ENCODE data around the gene LDLRAD4. TPM values are rescaled to one million over a fixed set of nuclear protein-coding genes. Genes with fewer than 3 reads are reported as not detected.
A peak's percentile ranks its signal among the peaks of the same experiment; 100 is the strongest.

Gene LDLRAD4
- total RNA-seq, 1 donor from 2014 or later, result 30.5 TPM

- Mint-ChIP-seq H3K36me3 (ENCODE audit: low read depth) (peaks cover 8% of the 10 kb centered on the region), H3K4me1 (ENCODE audit: low read depth) (peaks cover 19% of the 10 kb centered on the region), H3K4me3 (ENCODE audit: low read depth) (no peak overlapping the region), H3K27ac (no peak overlapping the region), H3K9me3 (no peaks in the 10 kb centered on the region), H3K27me3 (ENCODE audit: low read depth) (no peaks in the 10 kb centered on the region)
- DNase-seq (ENCODE audit: low spot score), result peak; percentile 16
- intact Hi-C loops (cut with micrococcal nuclease), result no loop called here
Measured at GRCh38 chr18:13455960-13456481, 237.5 kb downstream of the LDLRAD4 start.

- no peak overlapping the region for H3K4me3 Mint-ChIP-seq (ENCODE audit: low read depth)
- peaks cover 8% of the 10 kb centered on the region for H3K36me3 Mint-ChIP-seq (ENCODE audit: low read depth)
- no peaks in the 10 kb centered on the region for H3K27me3 Mint-ChIP-seq (ENCODE audit: low read depth)
- H3K9me3 Mint-ChIP-seq, result no peaks in the 10 kb centered on the region
- H3K4me1 Mint-ChIP-seq (ENCODE audit: low read depth), result peaks cover 22% of the 10 kb centered on the region
- DNase-seq (ENCODE audit: low spot score), result no peak
- intact Hi-C loops (cut with micrococcal nuclease), result no loop called here
- no peak overlapping the region for H3K27ac Mint-ChIP-seq
Measured at GRCh38 chr18:13456736-13457271, 238.2 kb downstream of the LDLRAD4 start.

GRCh38 chr18:13457327-13457726 is 238.8 kb downstream of the LDLRAD4 start:
- DNase-seq (ENCODE audit: low spot score), result no peak
- H3K27me3 Mint-ChIP-seq (ENCODE audit: low read depth), result no peaks in the 10 kb centered on the region
- H3K4me1 Mint-ChIP-seq (ENCODE audit: low read depth), result peaks cover 22% of the 10 kb centered on the region
- no peak overlapping the region for H3K27ac Mint-ChIP-seq
- H3K9me3 Mint-ChIP-seq, result no peaks in the 10 kb centered on the region
- no peak overlapping the region for H3K4me3 Mint-ChIP-seq (ENCODE audit: low read depth)
- H3K36me3 Mint-ChIP-seq (ENCODE audit: low read depth), result peaks cover 8% of the 10 kb centered on the region
- intact Hi-C loops (cut with micrococcal nuclease), result no loop called here

GRCh38 chr18:13460946-13461345 is 242.4 kb downstream of the LDLRAD4 start:
- Mint-ChIP-seq H3K27ac (no peak overlapping the region), H3K4me3 (ENCODE audit: low read depth) (no peak overlapping the region), H3K9me3 (no peaks in the 10 kb centered on the region), H3K36me3 (ENCODE audit: low read depth) (peaks cover 17% of the 10 kb centered on the region), H3K4me1 (ENCODE audit: low read depth) (peaks cover 36% of the 10 kb centered on the region), H3K27me3 (ENCODE audit: low read depth) (no peaks in the 10 kb centered on the region)
- DNase-seq (ENCODE audit: low spot score), result no peak
- intact Hi-C loops (cut with micrococcal nuclease), result no loop called here

- peaks cover 35% of the 10 kb centered on the region for H3K4me1 Mint-ChIP-seq (ENCODE audit: low read depth)
- H3K9me3 Mint-ChIP-seq, result peaks cover 2% of the 10 kb centered on the region
- no peak for DNase-seq (ENCODE audit: low spot score)
- no peak overlapping the region for H3K27ac Mint-ChIP-seq
- H3K4me3 Mint-ChIP-seq (ENCODE audit: low read depth), result no peak overlapping the region
- H3K27me3 Mint-ChIP-seq (ENCODE audit: low read depth), result no peaks in the 10 kb centered on the region
- peaks cover 22% of the 10 kb centered on the region for H3K36me3 Mint-ChIP-seq (ENCODE audit: low read depth)
- intact Hi-C loops (cut with micrococcal nuclease), result no loop called here
Measured at GRCh38 chr18:13461469-13461868, 242.9 kb downstream of the LDLRAD4 start.

- intact Hi-C loops (cut with micrococcal nuclease), result no loop called here
- no peak for DNase-seq (ENCODE audit: low spot score)
- Mint-ChIP-seq H3K9me3 (peaks cover 6% of the 10 kb centered on the region), H3K27me3 (ENCODE audit: low read depth) (no peaks in the 10 kb centered on the region), H3K27ac (no peak overlapping the region), H3K4me1 (ENCODE audit: low read depth) (peaks cover 33% of the 10 kb centered on the region), H3K4me3 (ENCODE audit: low read depth) (no peak overlapping the region), H3K36me3 (ENCODE audit: low read depth) (peaks cover 26% of the 10 kb centered on the region)
Measured at GRCh38 chr18:13461936-13462335, 243.4 kb downstream of the LDLRAD4 start.

GRCh38 chr18:13462686-13463085 is 244.1 kb downstream of the LDLRAD4 start:
- no peak for DNase-seq (ENCODE audit: low spot score)
- H3K27me3 Mint-ChIP-seq (ENCODE audit: low read depth), result no peaks in the 10 kb centered on the region
- peaks cover 33% of the 10 kb centered on the region for H3K4me1 Mint-ChIP-seq (ENCODE audit: low read depth)
- H3K4me3 Mint-ChIP-seq (ENCODE audit: low read depth), result no peak overlapping the region
- H3K36me3 Mint-ChIP-seq (ENCODE audit: low read depth), result peaks cover 33% of the 10 kb centered on the region
- peaks cover 14% of the 10 kb centered on the region for H3K9me3 Mint-ChIP-seq
- intact Hi-C loops (cut with micrococcal nuclease), result no loop called here
- H3K27ac Mint-ChIP-seq, result no peak overlapping the region

- H3K9me3 Mint-ChIP-seq, result peaks cover 18% of the 10 kb centered on the region
- intact Hi-C loops (cut with micrococcal nuclease), result loop anchor here (2.0 kb wide), 2 partner anchors 25 to 87 kb away; no protein-coding TSS in a partner anchor
- H3K27me3 Mint-ChIP-seq (ENCODE audit: low read depth), result no peaks in the 10 kb centered on the region
- peaks cover 31% of the 10 kb centered on the region for H3K36me3 Mint-ChIP-seq (ENCODE audit: low read depth)
- no peak for DNase-seq (ENCODE audit: low spot score)
- no peak overlapping the region for H3K4me3 Mint-ChIP-seq (ENCODE audit: low read depth)
- peaks cover 33% of the 10 kb centered on the region for H3K4me1 Mint-ChIP-seq (ENCODE audit: low read depth)
- peak overlapping the region; percentile 19 for H3K27ac Mint-ChIP-seq
Measured at GRCh38 chr18:13463526-13464210, 245.1 kb downstream of the LDLRAD4 start.

GRCh38 chr18:13464432-13465123 is 246.0 kb downstream of the LDLRAD4 start:
- DNase-seq (ENCODE audit: low spot score), result peak; percentile 62
- Mint-ChIP-seq H3K9me3 (peaks cover 18% of the 10 kb centered on the region), H3K27me3 (ENCODE audit: low read depth) (no peaks in the 10 kb centered on the region), H3K4me1 (ENCODE audit: low read depth) (peaks cover 39% of the 10 kb centered on the region), H3K36me3 (ENCODE audit: low read depth) (peaks cover 39% of the 10 kb centered on the region), H3K27ac (peak overlapping the region; percentile 92), H3K4me3 (ENCODE audit: low read depth) (peak overlapping the region; percentile 94)
- intact Hi-C loops (cut with micrococcal nuclease), result loop anchor here (2.0 kb wide), 2 partner anchors 26 to 88 kb away; no protein-coding TSS in a partner anchor

GRCh38 chr18:13465124-13465446 is 246.5 kb downstream of the LDLRAD4 start:
- peak overlapping the region; percentile 94 for H3K4me3 Mint-ChIP-seq (ENCODE audit: low read depth)
- DNase-seq (ENCODE audit: low spot score), result no peak
- H3K4me1 Mint-ChIP-seq (ENCODE audit: low read depth), result peaks cover 41% of the 10 kb centered on the region
- peak overlapping the region; percentile 92 for H3K27ac Mint-ChIP-seq
- no peaks in the 10 kb centered on the region for H3K27me3 Mint-ChIP-seq (ENCODE audit: low read depth)
- intact Hi-C loops (cut with micrococcal nuclease), result loop anchor here (2.0 kb wide), 2 partner anchors 26 to 88 kb away; no protein-coding TSS in a partner anchor
- H3K36me3 Mint-ChIP-seq (ENCODE audit: low read depth), result peaks cover 40% of the 10 kb centered on the region
- peaks cover 18% of the 10 kb centered on the region for H3K9me3 Mint-ChIP-seq

GRCh38 chr18:13465476-13465875 is 246.9 kb downstream of the LDLRAD4 start:
- intact Hi-C loops (cut with micrococcal nuclease), result loop anchor here (2.0 kb wide), 2 partner anchors 27 to 89 kb away; no protein-coding TSS in a partner anchor
- Mint-ChIP-seq H3K4me1 (ENCODE audit: low read depth) (peaks cover 41% of the 10 kb centered on the region), H3K27ac (peak overlapping the region; percentile 92), H3K27me3 (ENCODE audit: low read depth) (no peaks in the 10 kb centered on the region), H3K4me3 (ENCODE audit: low read depth) (peak overlapping the region; percentile 94), H3K36me3 (ENCODE audit: low read depth) (peaks cover 40% of the 10 kb centered on the region), H3K9me3 (peaks cover 18% of the 10 kb centered on the region)
- no peak for DNase-seq (ENCODE audit: low spot score)

- Mint-ChIP-seq H3K4me3 (ENCODE audit: low read depth) (no peak overlapping the region), H3K4me1 (ENCODE audit: low read depth) (peaks cover 27% of the 10 kb centered on the region), H3K36me3 (ENCODE audit: low read depth) (peaks cover 58% of the 10 kb centered on the region), H3K9me3 (peaks cover 18% of the 10 kb centered on the region), H3K27ac (no peak overlapping the region), H3K27me3 (ENCODE audit: low read depth) (no peaks in the 10 kb centered on the region)
- DNase-seq (ENCODE audit: low spot score), result no peak
- intact Hi-C loops (cut with micrococcal nuclease), result no loop called here
Measured at GRCh38 chr18:13470516-13471197, 252.1 kb downstream of the LDLRAD4 start.
